Prostate gland (tissue), 2 donors: Measurements from ENCODE around the gene ADGRD1.

Source experiments
- POLR2A ChIP-seq: fragments of 450-650 bp; IDR thresholded peaks from one replicate; pipeline ENCODE4 v1.6.1; 2016; ENCODE audit warnings: antibody characterized with exemption, mild to moderate bottlenecking
- TF ChIP-seq, protein P1 (sequence below), 4 experiments: fragments of 200-600 bp in 2 of 4; fragments of 450-650 bp in 2 of 4; sonication (generic) in 2 of 4; IDR thresholded peaks; 1 replicate in 3 of 4; 2 replicates in 1 of 4; pipeline ENCODE4 v1.5.1; 2016 to 2019; ENCODE audit warnings: antibody characterized with exemption in 4 of 4, mild to moderate bottlenecking in 2 of 4, moderate library complexity in 2 of 4

- TF ChIP-seq, protein P1, sequence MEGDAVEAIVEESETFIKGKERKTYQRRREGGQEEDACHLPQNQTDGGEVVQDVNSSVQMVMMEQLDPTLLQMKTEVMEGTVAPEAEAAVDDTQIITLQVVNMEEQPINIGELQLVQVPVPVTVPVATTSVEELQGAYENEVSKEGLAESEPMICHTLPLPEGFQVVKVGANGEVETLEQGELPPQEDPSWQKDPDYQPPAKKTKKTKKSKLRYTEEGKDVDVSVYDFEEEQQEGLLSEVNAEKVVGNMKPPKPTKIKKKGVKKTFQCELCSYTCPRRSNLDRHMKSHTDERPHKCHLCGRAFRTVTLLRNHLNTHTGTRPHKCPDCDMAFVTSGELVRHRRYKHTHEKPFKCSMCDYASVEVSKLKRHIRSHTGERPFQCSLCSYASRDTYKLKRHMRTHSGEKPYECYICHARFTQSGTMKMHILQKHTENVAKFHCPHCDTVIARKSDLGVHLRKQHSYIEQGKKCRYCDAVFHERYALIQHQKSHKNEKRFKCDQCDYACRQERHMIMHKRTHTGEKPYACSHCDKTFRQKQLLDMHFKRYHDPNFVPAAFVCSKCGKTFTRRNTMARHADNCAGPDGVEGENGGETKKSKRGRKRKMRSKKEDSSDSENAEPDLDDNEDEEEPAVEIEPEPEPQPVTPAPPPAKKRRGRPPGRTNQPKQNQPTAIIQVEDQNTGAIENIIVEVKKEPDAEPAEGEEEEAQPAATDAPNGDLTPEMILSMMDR (IDR thresholded peaks at IDR 0.05): no peak
- no peak for TF ChIP-seq POLR2A
Measured at GRCh38 chr12:130934753-130935152, 19.0 kb upstream of the ADGRD1 start.
